ENCODE measurements around the gene CHCHD3. TPM values are rescaled to one million over a fixed set of nuclear protein-coding genes. Genes with fewer than 3 reads are reported as not detected.

Gene CHCHD3
- total RNA-seq, 2 donors from 2014 or later: 30.0 to 65.1 TPM

GRCh38 chr7:133020496-133020895 lies 61.4 kb downstream of the CHCHD3 start:
- no peaks in the 10 kb centered on the region for H3K27me3 Mint-ChIP-seq
- H3K9me3 Mint-ChIP-seq: no peaks in the 10 kb centered on the region
- no peak overlapping the region for H3K27ac Mint-ChIP-seq
- H3K4me3 Mint-ChIP-seq: no peak overlapping the region
- ATAC-seq (replicated peaks): no peak
- H3K36me3 Mint-ChIP-seq (ENCODE audit: low read depth): peaks cover 50% of the 10 kb centered on the region
- peaks cover 3% of the 10 kb centered on the region for H3K4me1 Mint-ChIP-seq

DNA sequence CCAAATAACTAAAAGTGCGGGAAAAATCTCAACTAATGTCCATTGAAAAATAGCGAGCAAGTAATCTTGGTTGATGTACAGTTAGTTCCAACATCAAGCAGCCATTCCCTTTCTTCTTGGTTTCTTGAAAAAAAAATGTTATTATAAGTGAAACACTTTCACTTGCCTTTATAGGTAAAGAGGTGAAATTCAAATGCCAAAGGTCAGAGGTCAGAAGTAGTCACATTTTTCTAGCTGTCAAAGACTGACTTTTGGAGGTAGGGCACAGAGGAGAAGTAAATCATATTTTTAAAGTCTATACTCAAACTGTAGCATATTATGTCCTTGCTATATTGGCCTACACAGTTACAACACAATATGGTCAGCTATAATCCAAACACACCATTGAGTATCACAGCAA lies 62.3 kb downstream of the CHCHD3 start:
- H3K4me1 Mint-ChIP-seq: peaks cover 4% of the 10 kb centered on the region
- H3K27me3 Mint-ChIP-seq: no peaks in the 10 kb centered on the region
- H3K9me3 Mint-ChIP-seq: no peaks in the 10 kb centered on the region
- peaks cover 49% of the 10 kb centered on the region for H3K36me3 Mint-ChIP-seq (ENCODE audit: low read depth)
- ATAC-seq (replicated peaks): no peak
- no peak overlapping the region for H3K4me3 Mint-ChIP-seq
- H3K27ac Mint-ChIP-seq: no peak overlapping the region

- peaks cover 4% of the 10 kb centered on the region for H3K4me1 Mint-ChIP-seq
- peaks cover 20% of the 10 kb centered on the region for H3K36me3 Mint-ChIP-seq (ENCODE audit: low read depth)
- H3K27ac Mint-ChIP-seq: no peak overlapping the region
- no peaks in the 10 kb centered on the region for H3K27me3 Mint-ChIP-seq
- no peak overlapping the region for H3K4me3 Mint-ChIP-seq
- no peaks in the 10 kb centered on the region for H3K9me3 Mint-ChIP-seq
- ATAC-seq (replicated peaks): no peak
Measured at GRCh38 chr7:133016604-133017003, 65.3 kb downstream of the CHCHD3 start.

DNA sequence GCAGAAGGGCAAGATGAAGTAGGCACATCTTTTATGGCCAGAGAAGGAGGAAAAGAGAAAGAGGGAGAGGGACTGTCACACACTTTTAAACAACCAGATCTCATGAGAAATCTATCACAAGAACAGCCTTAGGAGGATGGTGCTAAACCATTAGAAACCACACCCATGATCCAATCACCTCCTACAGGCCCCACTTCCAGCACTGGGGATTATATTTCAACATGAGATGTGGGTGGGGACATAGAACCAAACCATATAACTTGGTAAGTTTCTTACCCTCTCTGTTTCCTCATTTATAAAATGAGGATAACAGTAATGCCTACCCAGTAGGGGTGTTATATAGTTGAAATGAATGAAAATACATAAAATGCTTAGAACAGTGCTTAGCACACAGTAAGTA lies 66.0 kb downstream of the CHCHD3 start:
- Mint-ChIP-seq H3K27me3 (no peaks in the 10 kb centered on the region), H3K27ac (no peak overlapping the region), H3K36me3 (ENCODE audit: low read depth) (peaks cover 14% of the 10 kb centered on the region), H3K4me1 (peaks cover 4% of the 10 kb centered on the region), H3K9me3 (no peaks in the 10 kb centered on the region), H3K4me3 (no peak overlapping the region)
- no peak for ATAC-seq (replicated peaks)

GRCh38 chr7:133011746-133012145 lies 70.1 kb downstream of the CHCHD3 start:
- peaks cover 9% of the 10 kb centered on the region for H3K4me1 Mint-ChIP-seq
- H3K27ac Mint-ChIP-seq: no peak overlapping the region
- H3K9me3 Mint-ChIP-seq: peaks cover 4% of the 10 kb centered on the region
- no peak for ATAC-seq (replicated peaks)
- peaks cover 24% of the 10 kb centered on the region for H3K36me3 Mint-ChIP-seq (ENCODE audit: low read depth)
- H3K27me3 Mint-ChIP-seq: no peaks in the 10 kb centered on the region
- no peak overlapping the region for H3K4me3 Mint-ChIP-seq

DNA sequence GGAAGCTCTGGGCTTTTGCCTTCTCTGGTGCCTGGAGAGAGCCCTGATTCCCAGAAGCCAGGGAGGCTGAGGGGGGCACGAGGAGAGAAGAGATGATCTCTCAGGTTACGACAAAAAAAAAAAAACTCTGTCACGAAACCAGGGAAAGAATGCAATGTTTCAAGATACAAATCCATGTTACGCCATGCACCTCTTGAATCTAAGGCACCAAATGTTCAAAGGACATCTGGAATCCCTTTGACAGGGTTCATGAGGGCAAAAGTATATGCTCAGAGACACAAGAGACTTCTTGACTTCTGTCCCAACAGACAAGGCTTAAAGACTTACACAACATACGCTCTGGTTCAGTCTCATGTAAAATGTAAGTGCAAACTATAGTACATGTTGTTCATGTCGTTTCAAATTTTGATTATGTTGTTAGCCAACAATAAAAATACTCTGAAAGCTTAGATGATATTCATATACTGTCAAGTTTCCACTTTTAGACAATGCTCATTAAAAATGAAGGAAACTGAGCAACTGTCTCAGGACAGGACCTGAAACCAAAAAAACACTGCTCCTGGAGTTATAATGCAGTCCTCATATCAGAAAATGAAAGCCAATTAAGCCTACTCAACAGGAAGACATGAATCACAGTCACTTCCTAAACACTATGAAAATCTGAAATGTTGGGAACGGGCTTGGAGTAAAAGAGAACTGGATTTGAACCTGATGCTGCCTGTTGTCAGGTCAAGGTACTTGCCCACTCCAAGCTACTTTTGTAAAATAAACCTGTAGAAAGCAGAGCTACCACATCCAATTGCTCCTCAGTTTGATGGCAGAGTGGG lies 72.3 kb downstream of the CHCHD3 start:
- ATAC-seq (replicated peaks): no peak

DNA sequence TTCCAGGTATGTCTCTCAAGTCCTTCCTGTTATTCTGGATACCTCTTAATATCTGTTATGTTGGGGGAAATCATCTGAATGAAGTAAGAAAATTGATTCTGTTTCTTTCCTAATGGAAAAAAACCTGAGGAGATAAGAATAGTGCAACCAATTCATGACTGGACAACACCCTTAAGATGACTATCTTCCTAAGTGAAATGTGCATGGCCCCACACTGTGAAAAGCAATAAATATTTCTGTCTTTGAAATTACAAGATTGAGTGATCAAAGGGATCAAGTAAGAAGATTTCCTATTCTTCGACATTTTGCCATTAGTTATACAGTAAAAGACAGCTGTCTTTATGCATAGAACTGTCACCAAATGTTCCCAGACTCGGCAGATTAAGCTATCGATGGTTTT lies 73.9 kb downstream of the CHCHD3 start:
- H3K9me3 Mint-ChIP-seq: peaks cover 4% of the 10 kb centered on the region
- H3K4me3 Mint-ChIP-seq: no peak overlapping the region
- no peak for ATAC-seq (replicated peaks)
- no peak overlapping the region for H3K27ac Mint-ChIP-seq
- H3K27me3 Mint-ChIP-seq: no peaks in the 10 kb centered on the region
- peaks cover 10% of the 10 kb centered on the region for H3K4me1 Mint-ChIP-seq
- peaks cover 30% of the 10 kb centered on the region for H3K36me3 Mint-ChIP-seq (ENCODE audit: low read depth)

More for the DNA sequence above, 72.3 kb downstream of the CHCHD3 start:
- Mint-ChIP-seq H3K27ac (no peak overlapping the region), H3K9me3 (peaks cover 4% of the 10 kb centered on the region), H3K4me1 (peaks cover 5% of the 10 kb centered on the region), H3K27me3 (no peaks in the 10 kb centered on the region), H3K4me3 (no peak overlapping the region), H3K36me3 (ENCODE audit: low read depth) (peaks cover 25% of the 10 kb centered on the region)

DNA sequence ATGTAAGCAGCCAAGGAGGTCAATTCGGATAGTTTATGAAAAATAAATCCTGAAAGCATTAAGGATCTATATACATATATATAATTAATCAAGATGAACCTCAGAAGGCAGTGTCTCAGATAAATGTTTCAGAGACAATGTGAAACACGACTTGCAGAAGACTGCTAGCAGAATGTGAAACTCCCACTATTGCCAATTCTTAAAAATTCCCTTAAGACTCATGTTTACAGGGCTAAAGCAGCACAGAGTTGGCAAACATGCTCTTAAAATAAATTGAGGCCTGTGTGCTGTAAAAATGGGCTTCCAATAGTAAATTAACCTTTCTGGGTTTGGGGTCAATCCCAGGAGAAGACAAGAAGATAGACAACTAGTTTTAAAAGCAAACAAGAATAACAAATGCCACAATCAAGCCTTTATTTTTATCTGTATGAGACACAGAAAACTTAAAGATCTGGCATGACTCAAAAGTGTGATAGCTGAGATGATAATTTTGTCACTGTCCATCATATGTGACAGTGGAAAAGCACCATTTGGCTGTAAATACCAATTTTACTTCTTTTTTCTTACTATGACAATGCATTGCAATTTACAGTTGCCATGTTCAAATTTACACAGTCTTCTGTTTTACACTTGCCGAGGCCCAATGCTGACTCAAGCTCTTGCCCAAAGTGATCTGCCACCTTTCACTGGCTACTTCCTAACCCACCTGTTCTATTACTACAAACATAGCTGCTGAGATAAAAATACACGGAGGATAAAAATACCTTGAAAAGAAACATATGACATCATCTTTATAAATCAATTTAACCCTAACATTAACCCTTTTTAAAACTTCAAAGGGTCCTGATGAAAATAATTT lies 78.6 kb downstream of the CHCHD3 start:
- Mint-ChIP-seq H3K27me3 (no peaks in the 10 kb centered on the region), H3K36me3 (ENCODE audit: low read depth) (peaks cover 16% of the 10 kb centered on the region), H3K4me3 (no peak overlapping the region), H3K4me1 (peaks cover 5% of the 10 kb centered on the region), H3K27ac (no peak overlapping the region), H3K9me3 (peaks cover 4% of the 10 kb centered on the region)
- no peak for ATAC-seq (replicated peaks)

- peak; percentile 16 for ATAC-seq (replicated peaks)
- H3K27ac Mint-ChIP-seq: peak overlapping the region; percentile 16
- peaks cover 6% of the 10 kb centered on the region for H3K36me3 Mint-ChIP-seq (ENCODE audit: low read depth)
- no peaks in the 10 kb centered on the region for H3K27me3 Mint-ChIP-seq
- no peaks in the 10 kb centered on the region for H3K9me3 Mint-ChIP-seq
- H3K4me3 Mint-ChIP-seq: no peak overlapping the region
- peaks cover 5% of the 10 kb centered on the region for H3K4me1 Mint-ChIP-seq
Measured at GRCh38 chr7:133001727-133002126, 80.2 kb downstream of the CHCHD3 start.

GRCh38 chr7:132999845-133000244 lies 82.0 kb downstream of the CHCHD3 start:
- H3K27me3 Mint-ChIP-seq: no peaks in the 10 kb centered on the region
- no peak overlapping the region for H3K4me3 Mint-ChIP-seq
- H3K4me1 Mint-ChIP-seq: peaks cover 10% of the 10 kb centered on the region
- peaks cover 6% of the 10 kb centered on the region for H3K36me3 Mint-ChIP-seq (ENCODE audit: low read depth)
- H3K9me3 Mint-ChIP-seq: no peaks in the 10 kb centered on the region
- ATAC-seq (replicated peaks): no peak
- H3K27ac Mint-ChIP-seq: no peak overlapping the region

DNA sequence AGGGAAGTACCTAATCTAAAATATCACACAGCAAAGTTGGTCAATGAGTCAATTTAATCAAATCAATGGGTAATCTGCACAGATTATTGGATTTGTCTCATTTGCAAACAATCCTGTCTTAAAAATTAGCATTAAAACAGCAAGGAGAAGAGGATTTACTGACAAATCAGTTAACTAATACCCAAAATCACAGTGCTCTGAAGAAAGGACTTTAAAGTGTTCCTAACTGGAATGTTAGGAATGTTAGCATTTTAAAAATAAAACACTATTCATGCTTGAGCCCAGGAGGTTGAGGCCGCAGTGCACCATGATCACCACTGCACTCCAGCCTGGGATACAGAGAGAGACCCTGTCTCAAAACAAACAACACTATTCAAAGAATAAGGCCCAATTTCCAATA lies 83.1 kb downstream of the CHCHD3 start:
- Mint-ChIP-seq H3K4me1 (peaks cover 13% of the 10 kb centered on the region), H3K27me3 (no peaks in the 10 kb centered on the region), H3K4me3 (no peak overlapping the region), H3K36me3 (ENCODE audit: low read depth) (no peaks in the 10 kb centered on the region), H3K9me3 (no peaks in the 10 kb centered on the region), H3K27ac (no peak overlapping the region)
- no peak for ATAC-seq (replicated peaks)

GRCh38 chr7:132997505-132997904 lies 84.4 kb downstream of the CHCHD3 start:
- H3K4me1 Mint-ChIP-seq: peaks cover 8% of the 10 kb centered on the region
- H3K9me3 Mint-ChIP-seq: no peaks in the 10 kb centered on the region
- H3K27me3 Mint-ChIP-seq: no peaks in the 10 kb centered on the region
- no peak overlapping the region for H3K27ac Mint-ChIP-seq
- no peaks in the 10 kb centered on the region for H3K36me3 Mint-ChIP-seq (ENCODE audit: low read depth)
- no peak overlapping the region for H3K4me3 Mint-ChIP-seq
- ATAC-seq (replicated peaks): no peak

DNA sequence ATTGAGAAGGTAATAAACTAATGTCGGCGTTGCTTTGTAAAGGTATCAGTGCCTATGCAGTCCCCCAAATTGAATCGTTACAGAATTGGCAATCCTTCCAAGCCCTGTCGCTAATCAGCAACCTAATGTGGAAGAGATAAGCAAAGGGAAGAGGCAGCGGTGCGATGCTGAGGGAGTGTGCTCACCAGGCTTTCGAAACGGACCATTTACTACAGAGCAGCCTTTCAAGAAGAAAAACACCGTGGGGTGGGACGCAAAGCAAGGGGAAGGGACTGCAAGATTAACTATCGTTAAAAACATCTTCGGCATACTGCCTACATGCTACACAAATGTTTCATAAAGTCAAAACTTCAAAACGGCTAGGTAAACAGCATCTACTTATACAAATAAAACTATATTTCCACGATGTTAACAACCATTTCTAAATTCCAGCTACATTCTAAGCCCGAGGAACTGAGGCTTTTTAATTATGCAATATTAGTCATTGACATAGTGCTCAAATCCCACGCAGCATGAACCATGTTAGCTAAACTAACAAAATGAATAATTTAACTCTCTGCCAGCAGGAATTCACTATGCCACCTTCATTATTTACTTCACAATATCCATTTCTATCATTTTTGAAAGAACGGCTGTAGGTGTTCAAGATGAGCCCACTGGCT lies 85.2 kb downstream of the CHCHD3 start:
- peaks cover 8% of the 10 kb centered on the region for H3K4me1 Mint-ChIP-seq
- no peak for ATAC-seq (replicated peaks)
- no peak overlapping the region for H3K27ac Mint-ChIP-seq
- H3K36me3 Mint-ChIP-seq (ENCODE audit: low read depth): no peaks in the 10 kb centered on the region
- H3K27me3 Mint-ChIP-seq: no peaks in the 10 kb centered on the region
- no peak overlapping the region for H3K4me3 Mint-ChIP-seq
- no peaks in the 10 kb centered on the region for H3K9me3 Mint-ChIP-seq

- H3K36me3 Mint-ChIP-seq (ENCODE audit: low read depth): no peaks in the 10 kb centered on the region
- ATAC-seq (replicated peaks): no peak
- H3K9me3 Mint-ChIP-seq: peaks cover 3% of the 10 kb centered on the region
- H3K27ac Mint-ChIP-seq: no peak overlapping the region
- H3K27me3 Mint-ChIP-seq: no peaks in the 10 kb centered on the region
- peaks cover 8% of the 10 kb centered on the region for H3K4me1 Mint-ChIP-seq
- H3K4me3 Mint-ChIP-seq: no peak overlapping the region
Measured at GRCh38 chr7:132993377-132994013, 88.4 kb downstream of the CHCHD3 start.
